PC-3 (cell line): Measurements from ENCODE around the gene CTTN. TPM values are rescaled to one million over a fixed set of nuclear protein-coding genes. Genes with fewer than 3 reads are reported as not detected.

Experiments used
- ATAC-seq: fragments of 200-7000 bp; cut with Tn5 transposase; 2 replicates; pipeline ENCODE4 v1.9.1; 2020; ENCODE audit warnings: mild to moderate bottlenecking, moderate library complexity
- BruUV-seq: library from RNA; stranded (reverse); fragments of 400-500 nt; replicated peaks from 2 replicates; lab custom pipeline; 2021; lab: Mats Ljungman, UMichigan
- CTCF ChIA-PET: fragments of 300-600 bp; sonication (Branson Sonifier 250); formaldehyde crosslinking; loops from one replicate; lab custom pipeline; 2022; ENCODE audit warnings: antibody characterized with exemption; lab: Charles Lee
- POLR2A ChIA-PET: fragments of 300-600 bp; sonication (Branson Sonifier 250); formaldehyde crosslinking; loops from one replicate; lab custom pipeline; 2022; ENCODE audit warnings: antibody characterized with exemption; ENCODE audit not compliant: unreplicated experiment; lab: Charles Lee
- DNase-seq: peaks from one replicate; pipeline ENCODE4 v3.0.0-alpha.2; 2015
- H2AFZ ChIP-seq: fragments of 300-600 bp; sonication (generic); 2 replicates; pipeline ENCODE4 v1.6.0; 2016; ENCODE audit warnings: antibody characterized with exemption, low read length
- H3F3A ChIP-seq: fragments of 300-600 bp; sonication (generic); one replicate; pipeline ENCODE4 v1.6.0; 2017; ENCODE audit warnings: antibody characterized with exemption, low read length, control low read depth, mild to moderate bottlenecking; ENCODE audit not compliant: unreplicated experiment
- H3K27ac ChIP-seq: fragments of 300-600 bp; sonication (generic); 2 replicates; pipeline ENCODE4 v1.5.1; 2016; ENCODE audit warnings: mild to moderate bottlenecking, low read length
- H3K27me3 ChIP-seq: fragments of 300-600 bp; sonication (generic); 2 replicates; pipeline ENCODE4 v1.6.1; 2016; ENCODE audit warnings: low read length, mixed read lengths
- H3K36me3 ChIP-seq: fragments of 300-600 bp; sonication (generic); 2 replicates; pipeline ENCODE4 v1.6.1; 2016; ENCODE audit warnings: low read depth, mixed run types, low read length, mixed read lengths
- H3K4me1 ChIP-seq: fragments of 300-600 bp; sonication (generic); 2 replicates; pipeline ENCODE4 v1.5.1; 2016; ENCODE audit warnings: low read length; ENCODE audit not compliant: insufficient read depth
- H3K4me2 ChIP-seq: fragments of 300-600 bp; sonication (generic); 2 replicates; pipeline ENCODE4 v1.6.0; 2016; ENCODE audit warnings: low read length
- H3K4me3 ChIP-seq: fragments of 300-600 bp; sonication (generic); 2 replicates; pipeline ENCODE4 v1.5.1; 2016; ENCODE audit warnings: mild to moderate bottlenecking, low read length, mixed read lengths
- H3K79me2 ChIP-seq: fragments of 300-600 bp; sonication (generic); 2 replicates; pipeline ENCODE4 v1.6.1; 2017; ENCODE audit warnings: low read length, mixed read lengths
- H3K9ac ChIP-seq: fragments of 300-600 bp; sonication (generic); 2 replicates; pipeline ENCODE4 v1.6.0; 2016; ENCODE audit warnings: mild to moderate bottlenecking, low read length
- H3K9me2 ChIP-seq: fragments of 300-600 bp; sonication (generic); replicated peaks from 2 replicates; pipeline ENCODE4 v1.6.1; 2016; ENCODE audit warnings: mixed run types, low read length, mixed read lengths
- H3K9me3 ChIP-seq: fragments of 300-600 bp; sonication (generic); 2 replicates; pipeline ENCODE4 v1.6.1; 2016; ENCODE audit warnings: low read length, mixed read lengths
- H4K20me1 ChIP-seq: fragments of 300-600 bp; sonication (generic); 2 replicates; pipeline ENCODE4 v1.6.1; 2016; ENCODE audit warnings: low read length, mixed read lengths
- EZH2 ChIP-seq: fragments of 300-600 bp; sonication (generic); IDR thresholded peaks from one replicate; pipeline ENCODE4 v1.6.1; 2017; ENCODE audit warnings: antibody characterized with exemption, mild to moderate bottlenecking, low read length; ENCODE audit not compliant: unreplicated experiment
- EZH2phosphoT487 ChIP-seq: fragments of 300-600 bp; sonication (generic); IDR thresholded peaks from 2 replicates; pipeline ENCODE4 v1.6.1; 2018; ENCODE audit warnings: mild to moderate bottlenecking, antibody characterized with exemption, low read length, borderline replicate concordance
- intact Hi-C: fragments of 100-400 bp; cut with micrococcal nuclease; formaldehyde crosslinking; loops from 2 replicates; pipeline ENCODE4 v1.9.0; 2023
- total RNA-seq: library from RNA; depleted of rRNA; stranded (reverse); fragments of >200 nt; gene quantifications from 2 replicates; pipeline ENCODE4 v1.2.3, GENCODE V29; 2014
- TF ChIP-seq, protein P1 (sequence below): fragments of 300-600 bp; sonication (generic); conservative IDR thresholded peaks from 2 replicates; pipeline ENCODE4 v1.5.1; 2017; ENCODE audit warnings: antibody characterized with exemption, low read depth, mild to moderate bottlenecking, low read length

The CTTN gene
- total RNA-seq, 1 experiment from 2014 or later, result 244 TPM

- Histone ChIP-seq H3K79me2 (peaks cover 67% of the 10 kb centered on the region), H3K9ac (no peak overlapping the region), H3K27ac (no peak overlapping the region), H3K4me2 (no peak overlapping the region), H3K9me3 (no peaks in the 10 kb centered on the region), H3K9me2 (no peaks in the 10 kb centered on the region), H3K4me1 (peaks cover 10% of the 10 kb centered on the region; the same call in 1 of the 2 replicates), H4K20me1 (0 out of 2 replicates have a peak, but pooled peaks cover 3% of the 10 kb centered on the region), H3K27me3 (no peaks in the 10 kb centered on the region), H2AFZ (no peak overlapping the region), H3F3A (no peaks in the 10 kb centered on the region), H3K36me3 (peaks cover 11% of the 10 kb centered on the region), H3K4me3 (no peak overlapping the region)
- no peak for DNase-seq
- ChIA-PET CTCF (no interaction called here), POLR2A (no interaction called here)
- TF ChIP-seq, protein P1, sequence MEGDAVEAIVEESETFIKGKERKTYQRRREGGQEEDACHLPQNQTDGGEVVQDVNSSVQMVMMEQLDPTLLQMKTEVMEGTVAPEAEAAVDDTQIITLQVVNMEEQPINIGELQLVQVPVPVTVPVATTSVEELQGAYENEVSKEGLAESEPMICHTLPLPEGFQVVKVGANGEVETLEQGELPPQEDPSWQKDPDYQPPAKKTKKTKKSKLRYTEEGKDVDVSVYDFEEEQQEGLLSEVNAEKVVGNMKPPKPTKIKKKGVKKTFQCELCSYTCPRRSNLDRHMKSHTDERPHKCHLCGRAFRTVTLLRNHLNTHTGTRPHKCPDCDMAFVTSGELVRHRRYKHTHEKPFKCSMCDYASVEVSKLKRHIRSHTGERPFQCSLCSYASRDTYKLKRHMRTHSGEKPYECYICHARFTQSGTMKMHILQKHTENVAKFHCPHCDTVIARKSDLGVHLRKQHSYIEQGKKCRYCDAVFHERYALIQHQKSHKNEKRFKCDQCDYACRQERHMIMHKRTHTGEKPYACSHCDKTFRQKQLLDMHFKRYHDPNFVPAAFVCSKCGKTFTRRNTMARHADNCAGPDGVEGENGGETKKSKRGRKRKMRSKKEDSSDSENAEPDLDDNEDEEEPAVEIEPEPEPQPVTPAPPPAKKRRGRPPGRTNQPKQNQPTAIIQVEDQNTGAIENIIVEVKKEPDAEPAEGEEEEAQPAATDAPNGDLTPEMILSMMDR, result no peak
- TF ChIP-seq EZH2, result no peak
- TF ChIP-seq EZH2phosphoT487, result no peak
- ATAC-seq, result no peak
- intact Hi-C loops, result no loop called here
- BruUV-seq, result no TSS peak
These were observed 3.9 kb upstream of the CTTN start for GRCh38 chr11:70394211-70394950.

GRCh38 chr11:70397336-70397982, 870 bp upstream of the CTTN start:
- Histone ChIP-seq H3K79me2 (peaks cover 93% of the 10 kb centered on the region), H3K4me1 (peaks cover 27% of the 10 kb centered on the region), H3K9me2 (no peaks in the 10 kb centered on the region), H2AFZ (peak overlapping the region; percentile 86), H3F3A (no peaks in the 10 kb centered on the region), H3K4me3 (peak overlapping the region; percentile 73), H3K27ac (peak overlapping the region; percentile 86), H3K36me3 (peaks cover 15% of the 10 kb centered on the region), H3K9ac (peak overlapping the region; percentile 96), H3K9me3 (no peaks in the 10 kb centered on the region), H4K20me1 (peaks cover 17% of the 10 kb centered on the region), H3K4me2 (peak overlapping the region; percentile 84), H3K27me3 (no peaks in the 10 kb centered on the region)
- ChIA-PET CTCF (no interaction called here), POLR2A (no interaction called here)
- intact Hi-C loops, result no loop called here
- BruUV-seq, result TSS peak; percentile 51
- ATAC-seq, result peak; percentile 15
- DNase-seq, result no peak
- TF ChIP-seq, protein P1, result no peak
- TF ChIP-seq EZH2 (no peak), EZH2phosphoT487 (no peak)
